Glutamatergic neuron (in vitro differentiated cells): ENCODE measurements around the gene UTRN. TPM values are rescaled to one million over a fixed set of nuclear protein-coding genes. Genes with fewer than 3 reads are reported as not detected.

Source experiments
- DNase-seq: peaks from one replicate; pipeline ENCODE4 v3.0.0; 2022
- H3K27ac Mint-ChIP-seq: one replicate; pipeline ENCODE4 v1.8.0; 2020; ENCODE audit warnings: mild to moderate bottlenecking, mixed read lengths, inconsistent platforms; ENCODE audit not compliant: unreplicated experiment
- H3K27me3 Mint-ChIP-seq: one replicate; pipeline ENCODE4 v1.8.0; 2020; ENCODE audit warnings: mild to moderate bottlenecking, moderate library complexity, mixed read lengths, inconsistent platforms; ENCODE audit not compliant: unreplicated experiment
- H3K36me3 Mint-ChIP-seq: one replicate; pipeline ENCODE4 v1.8.0; 2020; ENCODE audit warnings: mild to moderate bottlenecking, mixed read lengths, inconsistent platforms; ENCODE audit not compliant: unreplicated experiment
- H3K4me1 Mint-ChIP-seq: one replicate; pipeline ENCODE4 v1.8.0; 2020; ENCODE audit warnings: mild to moderate bottlenecking, low read depth, mixed read lengths, inconsistent platforms; ENCODE audit not compliant: unreplicated experiment
- H3K4me3 Mint-ChIP-seq: one replicate; pipeline ENCODE4 v1.8.0; 2020; ENCODE audit warnings: mild to moderate bottlenecking, mixed read lengths, inconsistent platforms; ENCODE audit not compliant: unreplicated experiment
- H3K9me3 Mint-ChIP-seq: one replicate; pipeline ENCODE4 v1.8.0; 2020; ENCODE audit warnings: mild to moderate bottlenecking, moderate library complexity, mixed read lengths, inconsistent platforms; ENCODE audit not compliant: unreplicated experiment
- CTCF ChIP-seq: fragments of 200-600 bp; sonication (generic); IDR thresholded peaks from one replicate; pipeline ENCODE4 v1.5.0; 2021; ENCODE audit not compliant: partially characterized antibody, unreplicated experiment
- long read RNA-seq: library from polyadenylated mRNA; unstranded; transcript quantifications from one replicate; pipeline ENCODE4 v2.0.0, GENCODE V29; 2020; ENCODE audit not compliant: unreplicated experiment
- total RNA-seq: library from RNA; stranded (reverse); fragmentation: NEBNext Ultra II Directional; extraction: Animal tissue kit (Norgen Biotek cat#: 25700); gene quantifications from one replicate; pipeline ENCODE4 v1.2.1, GENCODE V29; 2021; ENCODE audit not compliant: unreplicated experiment

UTRN gene
- total RNA-seq: 24.3 TPM
- long read RNA-seq, partial matches to known transcripts: 1 of 2 reads
- long read RNA-seq, other reads (novel, unspliced or antisense): 1 of 2 reads

GRCh38 chr6:144284783-144285547, at the start of gene UTRN:
Gene UTRN, plus strand, starts transcription at chr6:144285335. Its CDS starts 6,494 bp downstream, at chr6:144291829.
- DNase-seq: peak; percentile 67
- peaks cover 4% of the 10 kb centered on the region for H3K9me3 Mint-ChIP-seq
- H3K27ac Mint-ChIP-seq: peak within 1 kb of the TSS; percentile 38
- H3K27me3 Mint-ChIP-seq: peaks cover 7% of the 10 kb centered on the region
- H3K36me3 Mint-ChIP-seq: peaks cover 4% of the 10 kb centered on the region
- TF ChIP-seq CTCF: no peak
- peaks cover 5% of the 10 kb centered on the region for H3K4me1 Mint-ChIP-seq
- H3K4me3 Mint-ChIP-seq: peak within 1 kb of the TSS; percentile 98

- no peak for TF ChIP-seq CTCF
- Mint-ChIP-seq H3K9me3 (peaks cover 5% of the 10 kb centered on the region), H3K27me3 (no peaks in the 10 kb centered on the region), H3K36me3 (no peaks in the 10 kb centered on the region), H3K27ac (no peak overlapping the region), H3K4me1 (no peaks in the 10 kb centered on the region), H3K4me3 (no peak overlapping the region)
- DNase-seq: no peak
Measured at GRCh38 chr6:144244688-144245087, 40.4 kb upstream of the UTRN start.

- no peaks in the 10 kb centered on the region for H3K4me1 Mint-ChIP-seq
- TF ChIP-seq CTCF: no peak
- no peaks in the 10 kb centered on the region for H3K27me3 Mint-ChIP-seq
- H3K9me3 Mint-ChIP-seq: peaks cover 5% of the 10 kb centered on the region
- H3K4me3 Mint-ChIP-seq: no peak overlapping the region
- no peak for DNase-seq
- no peak overlapping the region for H3K27ac Mint-ChIP-seq
- no peaks in the 10 kb centered on the region for H3K36me3 Mint-ChIP-seq
Measured at GRCh38 chr6:144246988-144247387, 38.1 kb upstream of the UTRN start.

- DNase-seq: no peak
- no peak for TF ChIP-seq CTCF
- Mint-ChIP-seq H3K4me1 (no peaks in the 10 kb centered on the region), H3K9me3 (peaks cover 2% of the 10 kb centered on the region), H3K27ac (no peak overlapping the region), H3K4me3 (no peak overlapping the region), H3K27me3 (no peaks in the 10 kb centered on the region), H3K36me3 (no peaks in the 10 kb centered on the region)
Measured at GRCh38 chr6:144248003-144248402, 37.1 kb upstream of the UTRN start.

GRCh38 chr6:144248476-144249301, 36.4 kb upstream of the UTRN start:
- H3K9me3 Mint-ChIP-seq: peaks cover 2% of the 10 kb centered on the region
- no peak overlapping the region for H3K27ac Mint-ChIP-seq
- no peaks in the 10 kb centered on the region for H3K36me3 Mint-ChIP-seq
- DNase-seq: no peak
- no peak overlapping the region for H3K4me3 Mint-ChIP-seq
- TF ChIP-seq CTCF: no peak
- H3K4me1 Mint-ChIP-seq: no peaks in the 10 kb centered on the region
- H3K27me3 Mint-ChIP-seq: no peaks in the 10 kb centered on the region
